KMS-11 (cell line): ENCODE results near the gene KBTBD13.

Experiments used
- H2AFZ ChIP-seq: fragments of 200-600 bp; sonication (generic); 2 replicates; pipeline ENCODE4 v1.6.1; 2016; ENCODE audit warnings: antibody characterized with exemption, mixed run types, low read depth
- H3K27ac ChIP-seq: fragments of 200-600 bp; sonication (generic); 2 replicates; pipeline ENCODE4 v1.6.1; 2016; ENCODE audit warnings: mild to moderate bottlenecking, mixed run types
- H3K27me3 ChIP-seq: fragments of 200-600 bp; sonication (generic); 2 replicates; pipeline ENCODE4 v1.6.1; 2017; ENCODE audit warnings: mild to moderate bottlenecking, low read depth, mixed run types, moderate library complexity; ENCODE audit not compliant: insufficient read depth
- H3K36me3 ChIP-seq: fragments of 200-600 bp; sonication (generic); 2 replicates; pipeline ENCODE4 v1.6.1; 2017; ENCODE audit warnings: mild to moderate bottlenecking, mixed run types; ENCODE audit not compliant: insufficient read depth
- H3K4me1 ChIP-seq: fragments of 200-600 bp; sonication (generic); 2 replicates; pipeline ENCODE4 v1.6.1; 2016; ENCODE audit warnings: mild to moderate bottlenecking, low read depth, mixed run types; ENCODE audit not compliant: poor library complexity, severe bottlenecking
- H3K4me2 ChIP-seq: fragments of 200-600 bp; sonication (generic); 2 replicates; pipeline ENCODE4 v1.7.0; 2016; ENCODE audit warnings: mild to moderate bottlenecking, mixed run types
- H3K4me3 ChIP-seq: fragments of 200-600 bp; sonication (generic); IDR thresholded peaks from 2 replicates; pipeline ENCODE4 v1.6.1; 2017; ENCODE audit warnings: low read depth, low read length, mixed read lengths; ENCODE audit not compliant: insufficient read depth
- H3K79me2 ChIP-seq: fragments of 200-600 bp; sonication (generic); 2 replicates; pipeline ENCODE4 v1.6.1; 2016; ENCODE audit warnings: low read depth, mixed run types; ENCODE audit not compliant: insufficient read depth
- H3K9ac ChIP-seq: fragments of 200-600 bp; sonication (generic); 2 replicates; pipeline ENCODE4 v1.6.1; 2016; ENCODE audit warnings: mild to moderate bottlenecking, mixed run types
- H4K20me1 ChIP-seq: fragments of 200-600 bp; sonication (generic); 2 replicates; pipeline ENCODE4 v1.6.1; 2016; ENCODE audit warnings: mild to moderate bottlenecking, mixed run types; ENCODE audit not compliant: insufficient read depth
- TF ChIP-seq, protein P1 (sequence below): fragments of 200-600 bp; sonication (generic); conservative IDR thresholded peaks from 2 replicates; pipeline ENCODE4 v1.6.1; 2017; ENCODE audit warnings: low read depth, mild to moderate bottlenecking, antibody characterized with exemption, low read length, moderate library complexity, mixed read lengths

Gene KBTBD13

DNA sequence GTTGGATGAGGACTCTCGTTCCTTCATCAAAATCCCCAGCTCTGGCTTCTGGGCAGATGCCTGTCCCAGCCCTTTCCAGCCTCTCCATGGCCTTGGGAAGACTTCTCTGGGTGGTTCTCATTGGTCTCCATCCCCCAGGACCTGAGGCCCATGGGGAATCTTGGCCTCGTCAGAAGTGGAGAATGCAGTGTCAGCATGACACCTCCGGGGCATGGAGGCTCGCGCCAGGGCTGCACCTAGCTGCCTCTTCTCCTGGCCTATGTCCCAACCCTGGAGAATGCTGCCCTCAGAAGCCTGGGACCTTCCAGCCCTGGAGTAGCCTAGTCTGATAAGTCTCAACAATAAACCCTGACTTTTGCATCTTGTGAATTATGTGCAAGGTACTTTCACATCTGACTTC lies 3.0 kb downstream of the KBTBD13 start:
- Histone ChIP-seq H3K36me3 (no peaks in the 10 kb centered on the region), H3K27me3 (no peaks in the 10 kb centered on the region; the same call in 1 of the 2 replicates), H3K9ac (no peak overlapping the region), H3K4me3 (no peak overlapping the region), H3K27ac (no peak overlapping the region), H3K79me2 (no peaks in the 10 kb centered on the region), H3K4me1 (no peaks in the 10 kb centered on the region), H3K4me2 (no peak overlapping the region), H4K20me1 (no peaks in the 10 kb centered on the region), H2AFZ (no peak overlapping the region)
- TF ChIP-seq, protein P1, sequence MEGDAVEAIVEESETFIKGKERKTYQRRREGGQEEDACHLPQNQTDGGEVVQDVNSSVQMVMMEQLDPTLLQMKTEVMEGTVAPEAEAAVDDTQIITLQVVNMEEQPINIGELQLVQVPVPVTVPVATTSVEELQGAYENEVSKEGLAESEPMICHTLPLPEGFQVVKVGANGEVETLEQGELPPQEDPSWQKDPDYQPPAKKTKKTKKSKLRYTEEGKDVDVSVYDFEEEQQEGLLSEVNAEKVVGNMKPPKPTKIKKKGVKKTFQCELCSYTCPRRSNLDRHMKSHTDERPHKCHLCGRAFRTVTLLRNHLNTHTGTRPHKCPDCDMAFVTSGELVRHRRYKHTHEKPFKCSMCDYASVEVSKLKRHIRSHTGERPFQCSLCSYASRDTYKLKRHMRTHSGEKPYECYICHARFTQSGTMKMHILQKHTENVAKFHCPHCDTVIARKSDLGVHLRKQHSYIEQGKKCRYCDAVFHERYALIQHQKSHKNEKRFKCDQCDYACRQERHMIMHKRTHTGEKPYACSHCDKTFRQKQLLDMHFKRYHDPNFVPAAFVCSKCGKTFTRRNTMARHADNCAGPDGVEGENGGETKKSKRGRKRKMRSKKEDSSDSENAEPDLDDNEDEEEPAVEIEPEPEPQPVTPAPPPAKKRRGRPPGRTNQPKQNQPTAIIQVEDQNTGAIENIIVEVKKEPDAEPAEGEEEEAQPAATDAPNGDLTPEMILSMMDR: no peak

DNA sequence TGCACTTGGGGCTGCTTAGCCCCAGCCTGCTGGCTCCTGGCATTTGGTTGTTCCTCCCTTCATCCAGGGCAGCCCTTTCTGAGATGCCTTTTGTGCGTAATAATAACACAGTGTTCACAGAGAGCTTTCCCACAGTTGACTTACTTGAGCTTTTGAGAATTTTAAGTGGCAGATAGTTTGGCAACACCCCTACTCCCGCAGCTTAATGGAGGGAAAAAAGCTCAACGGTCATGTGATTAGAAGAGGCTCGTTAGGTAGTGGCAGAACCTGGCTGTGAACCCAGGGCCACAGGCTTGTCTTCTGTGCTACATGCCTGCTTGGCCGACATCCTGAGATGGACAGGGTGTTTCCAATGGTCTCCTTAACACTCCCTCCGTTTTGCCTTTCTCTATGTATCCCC lies 4.7 kb downstream of the KBTBD13 start:
- Histone ChIP-seq H3K27ac (no peak overlapping the region), H3K27me3 (no peaks in the 10 kb centered on the region; the same call in 1 of the 2 replicates), H2AFZ (no peak overlapping the region), H3K36me3 (no peaks in the 10 kb centered on the region), H3K9ac (no peak overlapping the region), H4K20me1 (no peaks in the 10 kb centered on the region), H3K4me2 (no peak overlapping the region), H3K4me1 (no peaks in the 10 kb centered on the region), H3K4me3 (no peak overlapping the region), H3K79me2 (no peaks in the 10 kb centered on the region)
- TF ChIP-seq, protein P1: no peak

DNA sequence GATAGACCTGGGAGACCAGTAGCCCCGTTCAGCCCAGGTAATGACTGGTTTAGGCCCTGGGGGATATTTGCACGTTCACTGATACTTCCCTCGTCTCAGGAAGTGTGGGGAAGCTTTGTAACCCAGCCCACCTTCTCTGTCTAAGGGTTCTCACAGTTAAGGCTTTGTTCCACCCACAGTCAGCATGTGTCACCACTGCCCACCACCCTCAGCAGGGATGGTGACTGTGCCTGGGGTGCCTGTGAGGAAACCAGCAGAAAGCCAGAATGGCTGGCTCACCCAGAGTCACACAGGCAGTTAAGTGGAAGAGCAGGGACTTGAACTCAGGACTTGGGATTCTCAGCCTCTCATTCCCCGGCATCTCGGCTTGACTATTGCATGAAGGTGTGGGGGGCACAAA lies 5.2 kb downstream of the KBTBD13 start:
- Histone ChIP-seq H3K9ac (no peak overlapping the region), H3K36me3 (no peaks in the 10 kb centered on the region), H3K4me2 (no peak overlapping the region), H4K20me1 (no peaks in the 10 kb centered on the region), H3K27me3 (no peaks in the 10 kb centered on the region; the same call in 1 of the 2 replicates), H3K27ac (no peak overlapping the region), H2AFZ (no peak overlapping the region), H3K79me2 (no peaks in the 10 kb centered on the region), H3K4me1 (no peaks in the 10 kb centered on the region), H3K4me3 (no peak overlapping the region)
- TF ChIP-seq, protein P1: no peak

DNA sequence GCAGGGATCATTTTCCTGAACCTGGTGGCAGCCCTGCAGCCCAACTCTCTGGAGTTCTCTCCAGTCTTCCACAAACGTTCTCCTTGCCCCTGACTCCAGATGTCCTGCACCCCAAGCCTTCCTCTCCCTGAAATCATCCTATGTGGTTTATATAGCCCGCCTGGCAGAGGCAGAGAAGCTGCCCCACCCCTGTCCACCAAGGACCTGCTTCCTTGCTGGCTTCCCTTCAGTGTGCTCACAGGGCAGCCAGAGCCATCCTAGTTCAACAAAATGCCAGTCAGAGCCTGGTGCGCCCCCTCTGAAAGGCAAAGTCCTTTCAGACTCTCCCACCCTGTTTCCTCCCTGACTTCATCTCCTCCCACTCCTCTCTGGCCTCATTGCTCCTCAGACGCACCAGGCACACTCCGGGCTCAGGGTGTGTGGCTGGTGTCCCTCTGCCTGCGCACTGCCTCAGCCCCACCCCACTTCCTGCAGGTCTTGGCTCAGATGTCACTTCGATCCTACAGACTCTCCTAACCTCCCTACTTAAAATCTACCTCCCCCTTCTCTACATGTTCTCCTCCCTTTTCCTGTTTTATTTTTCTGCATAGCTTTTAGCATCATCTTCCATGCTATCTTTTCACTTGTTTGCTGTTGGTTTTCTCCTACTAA lies 5.9 kb downstream of the KBTBD13 start:
- H3K4me2 ChIP-seq: no peak overlapping the region
- H3K36me3 ChIP-seq: no peaks in the 10 kb centered on the region
- H3K4me1 ChIP-seq: no peaks in the 10 kb centered on the region
- H3K79me2 ChIP-seq: no peaks in the 10 kb centered on the region
- no peaks in the 10 kb centered on the region for H4K20me1 ChIP-seq
- no peak overlapping the region for H2AFZ ChIP-seq
- H3K4me3 ChIP-seq: no peak overlapping the region
- no peaks in the 10 kb centered on the region; the same call in 1 of the 2 replicates for H3K27me3 ChIP-seq
- no peak overlapping the region for H3K27ac ChIP-seq
- no peak overlapping the region for H3K9ac ChIP-seq
- TF ChIP-seq, protein P1: no peak
